Activated T-cell treated with anti-CD3 and anti-CD28 coated beads for 24 hours (primary cell): ENCODE measurements around the gene NDUFS5.
"Not testable (repeated sequence)": the region's sequence is repeated elsewhere in the genome, so short reads cannot be mapped to it uniquely, and the experiment has no call there.

Source experiments
- DNase-seq: peaks from one replicate; pipeline ENCODE4 v3.0.0-alpha.2; 2020; ENCODE audit warnings: low read depth

NDUFS5 gene

GRCh38 chr1:39026051-39026865 is at the start of gene NDUFS5:
TSS of gene NDUFS5 (plus strand) at chr1:39026350. CDS start at chr1:39028725, 2,375 bp downstream.
- peak; percentile 73 for DNase-seq

DNA sequence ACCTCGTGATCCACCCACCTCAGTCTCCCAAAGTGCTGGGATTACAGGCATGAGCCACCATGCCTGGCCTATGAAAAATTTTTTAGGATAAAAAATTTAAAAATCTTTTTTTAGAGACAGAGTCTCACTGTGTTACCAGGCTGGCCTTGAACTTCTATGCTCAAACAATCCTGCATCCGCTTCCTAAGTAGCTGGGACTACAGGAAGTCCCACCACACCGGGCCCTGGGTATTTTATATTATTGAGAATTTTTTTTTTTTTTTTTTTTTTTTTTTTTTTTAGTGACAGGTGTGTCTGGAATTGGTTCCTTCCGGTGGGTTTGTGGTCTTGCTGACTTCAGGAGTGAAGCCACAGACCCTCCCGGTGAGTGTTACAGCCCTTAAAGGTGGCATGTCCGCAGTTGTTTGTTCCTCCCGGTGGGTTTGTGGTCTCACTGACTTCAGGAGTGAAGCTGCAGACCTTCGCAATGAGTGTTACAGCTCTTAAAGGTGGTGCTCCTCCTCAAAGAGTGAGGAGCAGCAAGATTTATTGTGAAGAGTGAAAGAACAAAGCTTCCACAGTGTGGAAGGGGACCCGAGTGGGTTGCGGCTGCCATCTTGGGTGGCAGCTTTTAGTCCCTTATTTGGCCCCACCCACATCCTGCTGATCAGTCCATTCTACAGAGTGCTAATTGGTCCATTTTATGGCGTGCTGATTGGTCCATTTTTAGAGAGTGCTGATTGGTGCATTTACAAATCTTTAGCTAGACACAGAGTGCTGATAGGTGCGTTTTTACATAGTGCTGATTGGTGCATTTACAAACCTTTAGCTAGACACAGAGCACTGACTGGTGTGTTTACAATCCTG is 48.5 kb upstream of the NDUFS5 start:
- not testable (repeated sequence) for DNase-seq

GRCh38 chr1:38978245-38978542 is 48.0 kb upstream of the NDUFS5 start:
- DNase-seq = not testable (repeated sequence)

DNA sequence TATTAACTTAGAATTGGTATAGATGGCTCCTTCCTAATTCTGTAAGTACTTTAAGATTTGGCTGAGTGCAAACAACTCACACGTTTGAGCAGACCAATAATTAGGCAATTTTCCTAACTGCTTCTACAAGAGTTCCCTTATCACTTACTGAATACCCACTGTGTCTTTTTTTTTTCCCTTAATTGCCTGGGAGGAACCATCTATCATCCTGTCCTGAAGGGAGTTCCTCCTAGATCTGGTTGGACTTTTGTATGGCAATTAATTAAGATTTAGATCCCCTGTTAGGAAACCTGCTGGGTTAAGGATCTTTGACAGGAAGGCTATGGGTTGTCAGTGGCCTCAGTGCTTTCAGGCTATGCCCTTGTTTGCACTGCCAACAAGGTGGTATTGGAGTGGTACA is 46.8 kb upstream of the NDUFS5 start:
- DNase-seq = not testable (repeated sequence)

DNA sequence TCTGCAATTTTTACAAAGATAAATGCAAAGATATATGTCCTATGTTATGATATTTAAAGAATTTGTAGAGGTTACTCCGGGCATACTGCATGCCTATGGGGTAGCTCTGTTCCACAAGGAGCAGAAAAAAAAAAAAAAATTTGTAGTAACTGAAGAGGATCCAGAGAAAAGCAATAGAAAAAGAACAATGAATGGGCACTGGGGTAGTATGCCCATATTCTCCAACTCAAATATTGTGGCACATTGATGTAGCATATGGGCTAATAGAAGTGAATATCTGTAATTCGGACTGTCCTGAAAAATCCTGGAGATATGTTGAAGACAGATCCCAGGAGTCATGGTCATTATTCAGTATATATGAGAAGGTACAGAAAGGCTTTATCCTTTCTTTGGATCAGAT is 36.2 kb upstream of the NDUFS5 start:
- DNase-seq = no peak

DNA sequence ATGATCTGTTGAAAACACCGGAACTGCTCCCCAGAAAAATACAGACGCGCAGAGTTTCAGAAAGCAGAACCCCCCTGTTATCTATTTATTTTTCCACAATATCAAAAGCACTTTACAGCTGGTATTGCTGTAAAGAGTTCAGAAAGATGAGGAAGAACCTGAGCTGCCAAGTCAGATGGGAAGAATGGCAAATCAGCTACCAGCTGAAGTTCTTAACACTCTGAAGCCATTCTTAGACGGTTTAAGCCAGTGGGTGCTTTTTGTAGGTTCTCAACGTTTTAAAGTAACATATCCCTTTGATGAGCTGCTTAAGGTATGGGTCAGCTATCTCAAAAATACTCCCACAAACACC is 35.8 kb upstream of the NDUFS5 start:
- DNase-seq = no peak

DNA sequence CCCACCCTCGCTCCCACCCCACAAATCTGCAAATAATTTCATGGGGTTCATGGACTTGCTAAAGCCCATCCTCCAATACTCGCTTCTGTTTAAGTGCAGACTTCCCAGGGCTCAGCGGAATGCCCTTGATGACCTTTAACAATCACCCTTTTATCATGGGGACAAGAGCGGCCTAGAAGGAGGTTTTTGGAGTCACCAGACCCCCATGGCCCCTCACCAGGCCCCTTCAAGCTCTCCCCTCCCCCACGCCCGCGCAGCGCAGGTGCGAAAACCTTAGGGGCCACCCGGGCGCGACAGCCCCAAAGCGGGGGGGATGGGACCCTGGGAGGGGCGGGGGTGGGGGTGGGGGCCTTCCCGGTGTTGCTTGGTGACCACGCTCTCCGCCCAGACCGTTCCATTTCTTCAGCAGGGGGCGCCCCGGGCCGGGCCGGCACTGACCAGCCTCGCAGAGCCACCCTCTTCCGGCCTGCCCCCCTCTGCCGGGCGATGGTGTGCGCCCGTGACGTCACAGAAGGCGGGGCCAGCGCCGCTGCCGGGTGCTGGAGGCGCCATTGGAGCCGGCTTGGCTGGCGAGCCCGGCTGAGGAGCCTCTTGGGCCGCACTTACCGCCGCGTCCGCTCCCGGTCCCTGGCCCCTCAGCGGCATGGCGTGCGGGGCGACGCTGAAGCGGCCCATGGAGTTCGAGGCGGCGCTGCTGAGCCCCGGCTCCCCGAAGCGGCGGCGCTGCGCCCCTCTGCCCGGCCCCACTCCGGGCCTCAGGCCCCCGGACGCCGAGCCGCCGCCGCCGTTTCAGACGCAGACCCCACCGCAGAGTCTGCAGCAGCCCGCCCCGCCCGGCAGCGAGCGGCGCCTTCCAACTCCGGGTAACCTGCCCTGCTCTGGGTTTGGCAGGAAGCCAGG is 35.2 kb upstream of the NDUFS5 start, which contains the start of gene AKIRIN1:
AKIRIN1 (plus strand) TSS at position 539 of the 900 bp plus-strand sequence; CDS start at position 644, 105 bp downstream.
- peak; percentile 97 for DNase-seq

DNA sequence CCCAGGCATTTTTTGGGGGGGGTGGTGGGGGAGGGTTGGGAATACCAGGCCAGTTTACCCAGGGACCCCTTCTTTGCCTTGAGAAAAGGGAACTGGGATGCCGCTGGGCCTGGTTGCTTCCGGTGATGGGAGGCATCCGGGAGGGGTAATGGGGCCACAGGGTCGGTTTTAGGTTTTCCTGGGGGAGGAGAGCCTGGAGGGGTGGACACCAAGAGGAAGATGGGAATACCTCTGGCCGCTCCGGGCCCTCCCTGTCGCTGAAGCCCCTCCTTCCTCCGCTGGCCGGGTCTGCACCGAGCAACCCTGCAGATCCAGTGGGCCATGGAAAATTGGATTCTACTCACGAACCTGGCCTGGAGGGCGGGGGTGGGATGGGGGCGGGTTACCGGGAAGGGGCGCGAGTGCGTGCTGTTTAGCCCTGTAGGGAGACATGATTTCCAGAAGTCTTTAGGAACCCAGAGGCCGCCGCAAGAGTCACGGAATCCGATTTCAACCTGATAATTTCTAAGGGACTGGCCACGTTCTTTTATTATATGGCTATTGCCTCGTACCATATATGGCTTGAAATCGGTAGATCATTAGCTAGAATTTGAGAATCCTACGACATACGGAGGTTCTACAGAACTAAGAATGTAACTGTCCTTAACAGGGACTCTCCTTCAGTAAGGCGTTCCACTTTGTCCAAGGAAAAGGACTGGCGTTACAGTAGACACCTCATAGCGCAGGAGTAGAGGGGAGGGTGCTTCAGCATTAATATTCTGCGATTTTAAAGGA is 34.3 kb upstream of the NDUFS5 start:
- DNase-seq = no peak

- DNase-seq = no peak
These were observed 33.6 kb upstream of the NDUFS5 start for GRCh38 chr1:38992412-38993111.

- no peak for DNase-seq
These were observed 32.0 kb upstream of the NDUFS5 start for GRCh38 chr1:38994196-38994595.

DNA sequence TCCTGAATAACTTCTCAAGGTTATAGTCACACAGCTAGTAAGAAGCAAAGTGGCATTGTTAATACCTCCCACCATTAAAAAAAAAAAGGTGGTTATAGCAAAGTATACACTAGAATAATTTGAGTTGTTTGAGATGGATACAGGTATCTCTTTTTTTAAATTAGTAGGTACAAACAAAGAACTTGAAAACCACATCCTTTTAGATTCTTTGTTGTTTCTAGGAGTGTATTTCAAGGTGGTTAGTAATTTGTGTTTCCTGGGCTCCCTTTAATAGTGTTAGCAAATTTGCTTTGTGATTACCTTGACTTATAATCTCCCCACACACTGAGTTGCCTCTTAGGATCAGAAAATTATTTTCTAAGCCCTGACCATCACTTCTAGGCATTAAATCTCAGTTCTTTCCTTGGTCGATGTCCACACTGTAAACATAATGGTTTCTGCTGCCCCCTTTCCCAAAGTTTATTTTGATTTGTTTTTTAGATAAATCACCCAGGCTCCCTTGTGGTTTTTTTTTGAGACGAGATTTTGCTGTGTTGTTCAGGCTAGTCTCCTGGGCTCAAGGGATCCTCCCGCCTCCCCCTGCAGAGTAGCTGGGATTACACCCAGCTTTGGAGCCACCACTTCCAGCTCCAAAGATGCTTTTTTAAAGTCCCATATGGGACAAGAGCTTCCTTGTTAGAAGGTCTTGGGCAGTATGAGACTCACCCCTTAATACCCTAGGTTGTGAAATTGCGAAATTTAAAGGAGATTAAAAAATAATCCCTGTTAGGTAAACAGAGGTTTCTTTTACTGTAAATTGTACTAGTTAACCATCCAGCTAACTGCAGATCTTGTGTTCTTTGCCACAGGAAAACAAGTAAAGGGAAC is 28.9 kb upstream of the NDUFS5 start:
- DNase-seq = no peak

DNA sequence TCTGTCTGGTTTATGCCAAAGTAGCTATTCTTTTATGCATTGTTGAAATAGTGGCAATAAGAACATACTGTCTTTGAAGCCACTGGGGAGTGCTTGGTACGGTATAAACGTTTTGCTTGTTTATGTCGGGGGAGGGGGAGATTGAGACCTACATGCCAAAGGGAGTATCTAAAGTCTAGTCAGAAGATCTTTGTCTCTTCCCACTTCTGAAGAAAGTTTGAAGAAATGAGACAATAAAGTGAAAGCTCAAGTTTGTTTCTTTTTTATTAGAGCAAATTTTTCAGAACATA is 28.3 kb upstream of the NDUFS5 start:
- no peak for DNase-seq

DNA sequence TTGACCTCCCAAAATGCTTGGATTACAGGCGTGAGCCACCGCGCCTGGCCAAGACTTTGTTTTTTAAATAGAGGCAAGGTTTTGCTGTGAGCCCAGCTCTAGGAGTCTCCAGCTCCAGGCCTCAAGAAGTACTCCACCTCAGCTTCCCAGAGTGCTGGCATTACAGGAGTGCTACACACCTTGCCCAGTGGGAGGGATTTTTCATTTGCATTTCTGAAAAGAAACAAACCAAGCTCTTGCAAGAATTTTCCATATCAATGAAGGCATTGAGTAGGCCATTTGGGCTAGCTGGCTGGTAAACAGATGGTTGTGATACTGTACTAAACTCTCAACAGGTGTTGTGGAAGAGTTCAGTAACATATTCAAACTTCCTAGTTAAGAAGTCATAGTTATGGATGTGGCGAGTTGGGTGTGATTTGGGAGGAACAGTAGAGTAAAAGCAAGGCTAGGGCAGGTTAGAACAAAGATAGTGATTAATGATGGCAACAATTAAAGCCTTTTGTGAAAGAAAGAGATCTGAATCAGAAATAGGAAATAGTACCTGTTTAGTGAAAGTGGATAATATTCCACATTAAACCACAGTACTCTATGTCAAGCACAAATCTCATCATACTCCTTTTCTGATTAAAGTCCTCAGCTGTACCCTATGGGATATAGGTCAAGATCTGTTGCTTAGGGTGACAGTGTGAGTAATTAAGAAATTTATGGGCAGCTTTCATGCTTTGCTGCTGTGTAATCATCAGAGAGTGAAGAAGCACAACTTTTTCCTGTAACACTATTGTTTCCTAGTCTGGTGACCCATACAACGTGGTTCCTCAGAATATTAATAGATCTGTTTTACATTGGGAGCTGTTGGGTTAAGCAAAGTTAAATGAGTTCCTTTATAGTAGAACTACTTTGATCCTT is 24.4 kb upstream of the NDUFS5 start:
- DNase-seq = no peak

GRCh38 chr1:39003281-39003680 is 22.9 kb upstream of the NDUFS5 start:
- DNase-seq = no peak

- no peak for DNase-seq
These were observed 22.4 kb upstream of the NDUFS5 start for GRCh38 chr1:39003794-39004193.

DNA sequence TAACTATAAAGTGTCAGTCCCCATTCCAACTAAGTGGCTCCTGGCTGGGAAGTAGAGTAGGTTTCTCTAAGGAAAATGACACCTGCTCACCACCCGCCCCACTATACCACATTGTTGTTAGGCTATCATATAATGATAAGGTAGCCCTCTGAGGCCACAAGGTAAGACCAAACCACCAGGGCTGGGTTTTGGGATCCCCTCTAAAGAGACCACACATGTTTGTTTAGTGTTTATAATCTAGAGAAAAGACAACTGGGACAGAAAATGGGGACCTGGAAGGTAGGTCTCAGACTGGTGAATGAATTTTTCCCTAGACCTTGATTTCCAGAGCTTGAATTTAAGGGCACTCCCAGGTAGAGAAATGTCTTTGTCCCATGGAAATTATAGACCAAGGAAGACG is 19.9 kb upstream of the NDUFS5 start:
- no peak for DNase-seq

DNA sequence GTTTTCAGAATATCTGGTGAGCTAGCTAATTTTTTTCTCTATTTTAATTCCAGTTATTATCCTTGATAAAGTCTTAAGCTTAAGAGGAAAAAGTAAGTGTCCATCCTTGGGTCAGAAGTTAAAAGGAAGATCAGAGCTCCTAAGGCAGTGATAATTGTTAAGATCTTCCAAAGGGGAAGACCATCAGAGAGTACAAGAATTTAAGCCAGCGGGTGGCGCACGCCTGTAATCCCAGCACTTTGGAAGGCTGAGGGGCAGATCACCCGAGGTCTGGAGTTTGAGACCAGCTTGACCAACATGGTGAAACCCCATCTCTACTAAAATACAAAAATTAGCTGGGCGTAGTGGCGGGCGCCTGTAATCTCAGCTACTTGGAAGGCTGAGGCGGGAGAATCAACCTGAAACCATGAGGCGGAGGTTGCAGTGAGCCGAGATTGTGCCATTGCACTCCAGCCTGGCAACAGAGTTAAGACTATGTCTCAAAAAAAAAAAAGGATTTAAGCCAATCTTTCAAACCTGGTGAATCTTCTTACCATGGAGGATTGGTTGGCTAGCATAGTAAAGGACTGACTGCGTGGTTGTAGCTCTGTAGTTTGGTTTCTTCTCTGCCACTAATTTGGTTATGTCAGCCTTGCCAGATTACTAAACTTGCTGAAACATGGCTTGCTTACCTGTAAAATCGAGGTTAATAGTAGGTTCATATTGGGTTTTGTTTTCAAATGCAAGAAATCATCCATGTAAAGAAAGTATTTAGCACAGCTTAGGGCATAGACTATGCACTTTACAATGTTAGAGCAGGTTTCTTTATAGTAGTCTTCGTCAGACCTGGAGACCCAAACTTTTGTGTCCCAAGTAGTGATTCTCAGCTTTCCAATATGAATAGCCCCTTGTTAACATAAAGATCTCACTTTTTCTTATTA is 19.2 kb upstream of the NDUFS5 start:
- DNase-seq = no peak

GRCh38 chr1:39014956-39015355 is 11.2 kb upstream of the NDUFS5 start:
- DNase-seq = not testable (repeated sequence)
